Esophagus muscularis mucosa (tissue), 3 donors: ENCODE data around the gene GTF3C1.

Experiments
- POLR2A ChIP-seq: fragments of 450-650 bp; IDR thresholded peaks from one replicate; pipeline ENCODE4 v1.6.1; 2017; ENCODE audit warnings: antibody characterized with exemption, moderate library complexity, mild to moderate bottlenecking, low read depth
- POLR2AphosphoS5 ChIP-seq, 2 donors: sonication (generic); formaldehyde crosslinking; IDR thresholded peaks; one replicate each; pipeline ENCODE4 v1.6.1; 2017; ENCODE audit warnings: antibody characterized with exemption in 2 of 2
- TF ChIP-seq, protein P1 (sequence below), 3 experiments: fragments of 200-600 bp in 2 of 3; fragments of 450-650 bp in 1 of 3; sonication (generic) in 2 of 3; IDR thresholded peaks; one replicate each; pipeline ENCODE4 v1.5.1; 2017 to 2019; ENCODE audit warnings: antibody characterized with exemption in 3 of 3, mild to moderate bottlenecking in 2 of 3, moderate library complexity in 1 of 3

DNA sequence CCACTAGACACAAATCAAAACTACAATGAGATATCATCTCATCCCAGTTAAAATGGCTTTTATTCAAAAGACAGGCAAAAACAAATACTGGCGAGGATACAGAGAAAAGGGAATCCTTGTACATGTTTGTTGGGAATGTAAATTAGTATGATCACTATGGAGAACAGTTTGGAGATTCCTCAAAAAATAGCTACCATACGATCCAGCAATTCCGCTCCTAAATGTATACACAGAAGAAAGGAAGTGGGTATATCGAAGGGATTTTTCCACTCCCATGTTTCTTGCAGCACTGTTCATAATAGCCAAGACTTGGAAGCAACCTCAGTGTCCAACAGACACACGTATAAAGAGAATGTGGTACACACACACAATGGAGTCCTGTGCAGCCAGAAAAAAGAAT, 35.5 kb upstream of the GTF3C1 start:
- TF ChIP-seq POLR2A (no peak), POLR2AphosphoS5 (IDR thresholded peaks at IDR 0.05) (no peak)
- TF ChIP-seq, protein P1, sequence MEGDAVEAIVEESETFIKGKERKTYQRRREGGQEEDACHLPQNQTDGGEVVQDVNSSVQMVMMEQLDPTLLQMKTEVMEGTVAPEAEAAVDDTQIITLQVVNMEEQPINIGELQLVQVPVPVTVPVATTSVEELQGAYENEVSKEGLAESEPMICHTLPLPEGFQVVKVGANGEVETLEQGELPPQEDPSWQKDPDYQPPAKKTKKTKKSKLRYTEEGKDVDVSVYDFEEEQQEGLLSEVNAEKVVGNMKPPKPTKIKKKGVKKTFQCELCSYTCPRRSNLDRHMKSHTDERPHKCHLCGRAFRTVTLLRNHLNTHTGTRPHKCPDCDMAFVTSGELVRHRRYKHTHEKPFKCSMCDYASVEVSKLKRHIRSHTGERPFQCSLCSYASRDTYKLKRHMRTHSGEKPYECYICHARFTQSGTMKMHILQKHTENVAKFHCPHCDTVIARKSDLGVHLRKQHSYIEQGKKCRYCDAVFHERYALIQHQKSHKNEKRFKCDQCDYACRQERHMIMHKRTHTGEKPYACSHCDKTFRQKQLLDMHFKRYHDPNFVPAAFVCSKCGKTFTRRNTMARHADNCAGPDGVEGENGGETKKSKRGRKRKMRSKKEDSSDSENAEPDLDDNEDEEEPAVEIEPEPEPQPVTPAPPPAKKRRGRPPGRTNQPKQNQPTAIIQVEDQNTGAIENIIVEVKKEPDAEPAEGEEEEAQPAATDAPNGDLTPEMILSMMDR (IDR thresholded peaks at IDR 0.05) = no peak
